GM10266 (cell line): ENCODE data around the gene TMEM97.

Experiments used
- DNase-seq: peaks from one replicate; pipeline ENCODE4 v3.0.0; 2012; ENCODE audit errors: extremely low spot score
- CTCF ChIP-seq: IDR thresholded peaks from 2 replicates; pipeline ENCODE4 v1.5.1; 2012; ENCODE audit warnings: mild to moderate bottlenecking, low read depth; ENCODE audit not compliant: control insufficient read depth, insufficient read depth; ENCODE audit errors: missing control alignments

The TMEM97 gene

GRCh38 chr17:28340374-28340773 lies 21.4 kb downstream of the TMEM97 start:
- no peak for DNase-seq
- TF ChIP-seq CTCF, result no peak

GRCh38 chr17:28341516-28341915 lies 22.5 kb downstream of the TMEM97 start:
- no peak for DNase-seq
- no peak for TF ChIP-seq CTCF

- no peak for TF ChIP-seq CTCF
These were observed 23.3 kb downstream of the TMEM97 start for GRCh38 chr17:28342313-28342712.

GRCh38 chr17:28343491-28343932 lies 24.5 kb downstream of the TMEM97 start:
- TF ChIP-seq CTCF, result no peak
- no peak for DNase-seq

More at GRCh38 chr17:28342313-28342712, 23.3 kb downstream of the TMEM97 start:
- DNase-seq, result no peak

GRCh38 chr17:28344011-28344410 lies 25.0 kb downstream of the TMEM97 start:
- no peak for DNase-seq
- no peak for TF ChIP-seq CTCF

GRCh38 chr17:28344435-28344901 lies 25.5 kb downstream of the TMEM97 start:
- no peak for TF ChIP-seq CTCF
- DNase-seq, result no peak

- no peak for TF ChIP-seq CTCF
- no peak for DNase-seq
These were observed 26.6 kb downstream of the TMEM97 start for GRCh38 chr17:28345419-28346198.
